Head of caudate nucleus (tissue), 42 donors: ENCODE results near the gene PRDM16.

Experiments used
- DNase-seq, 42 donors: peaks; one replicate each; pipeline versions ENCODE4 v3.0.0 to v3.0.0-alpha.2; 2020 to 2021; ENCODE audit warnings: mixed read lengths in 7 of 42
- intact Hi-C: fragments of 100-400 bp; cut with DNase I; formaldehyde crosslinking; loops from one replicate; pipeline ENCODE4 v1.15.0; 2022

PRDM16 gene

DNA sequence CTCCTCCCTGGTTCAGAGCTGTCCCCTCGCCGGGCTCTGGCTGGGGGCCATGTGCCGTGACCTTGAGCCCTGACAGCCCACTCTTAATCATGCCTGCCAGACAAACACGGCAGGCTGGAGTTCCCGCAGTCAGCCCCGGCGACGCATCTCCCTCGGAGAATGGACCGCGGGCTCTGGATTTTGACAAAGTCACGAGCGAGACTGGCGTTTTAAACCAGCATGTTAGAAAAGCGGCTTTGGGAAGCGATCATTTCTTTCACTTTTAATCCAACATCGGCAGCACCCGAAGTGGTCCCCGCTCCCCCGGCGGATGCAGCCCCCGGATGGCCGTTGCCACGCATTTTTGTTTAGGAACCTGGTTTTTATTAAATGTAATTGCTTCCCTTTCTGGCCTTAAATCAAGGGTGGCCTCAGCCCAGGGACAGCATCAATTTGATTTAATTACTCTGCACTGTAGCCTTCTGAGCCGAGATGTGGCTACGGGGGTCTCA lies 70.9 kb downstream of the PRDM16 start:
- DNase-seq, result no peak
- intact Hi-C loops, result no loop called here

DNA sequence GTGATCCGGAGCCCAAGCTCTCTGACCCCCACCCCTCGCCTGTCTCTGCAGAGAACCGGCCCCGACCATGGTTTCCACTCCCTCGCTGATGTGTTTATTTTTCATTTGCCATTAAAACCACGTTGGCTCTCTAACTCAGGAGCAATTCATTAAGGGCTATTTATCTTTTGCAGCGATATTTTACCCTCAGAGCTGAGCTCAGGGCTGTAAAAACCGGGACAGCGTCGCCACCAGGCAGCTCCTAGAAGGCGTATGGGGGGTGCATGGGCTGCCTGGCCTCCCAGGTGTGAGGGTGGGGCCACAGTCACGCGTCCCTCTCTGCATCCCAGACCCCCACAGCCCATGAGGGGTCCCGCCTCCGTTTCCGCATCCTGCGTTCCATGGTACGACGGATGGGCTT lies 71.4 kb downstream of the PRDM16 start:
- DNase-seq, result no peak
- intact Hi-C loops, result no loop called here

DNA sequence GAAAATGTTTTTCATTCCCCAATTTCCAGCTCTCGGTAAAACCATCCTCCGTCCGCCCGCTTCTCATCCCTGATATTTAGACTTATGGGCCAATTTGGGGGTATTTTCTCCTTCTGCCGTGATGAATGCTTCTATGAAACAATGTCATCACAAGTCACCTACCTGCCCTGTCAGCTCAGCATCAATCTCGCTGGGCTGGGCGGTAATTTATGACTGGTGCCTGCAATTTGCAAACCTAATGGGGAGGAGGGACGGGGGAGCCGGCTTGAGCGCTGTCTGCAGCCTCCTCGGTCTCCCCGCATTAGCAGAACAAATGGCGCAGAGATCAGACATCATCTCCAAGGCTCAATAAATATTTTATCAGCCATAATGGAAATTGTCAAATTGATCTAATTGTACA lies 72.1 kb downstream of the PRDM16 start:
- DNase-seq, result no peak
- intact Hi-C loops, result no loop called here

DNA sequence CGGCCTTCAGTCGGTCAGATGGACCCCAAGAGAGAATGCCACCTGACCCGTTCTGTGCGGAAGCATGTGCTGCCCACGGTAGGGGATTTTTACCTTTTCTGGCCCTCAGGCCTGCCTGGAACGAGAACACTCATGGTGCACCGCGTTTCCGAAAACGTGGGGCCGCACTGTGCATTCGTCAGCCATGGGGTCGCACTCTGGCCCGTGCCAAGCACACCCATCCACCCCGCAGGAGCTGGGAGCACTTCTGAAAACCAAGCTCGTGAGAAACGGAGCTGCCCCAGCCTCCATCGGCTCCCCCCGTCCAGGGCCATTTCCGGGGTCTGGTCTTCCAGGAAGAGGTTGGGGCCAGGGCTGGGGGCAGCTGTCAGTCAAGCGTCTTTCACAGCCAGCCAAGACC lies 72.8 kb downstream of the PRDM16 start:
- intact Hi-C loops, result no loop called here
- no peak for DNase-seq

DNA sequence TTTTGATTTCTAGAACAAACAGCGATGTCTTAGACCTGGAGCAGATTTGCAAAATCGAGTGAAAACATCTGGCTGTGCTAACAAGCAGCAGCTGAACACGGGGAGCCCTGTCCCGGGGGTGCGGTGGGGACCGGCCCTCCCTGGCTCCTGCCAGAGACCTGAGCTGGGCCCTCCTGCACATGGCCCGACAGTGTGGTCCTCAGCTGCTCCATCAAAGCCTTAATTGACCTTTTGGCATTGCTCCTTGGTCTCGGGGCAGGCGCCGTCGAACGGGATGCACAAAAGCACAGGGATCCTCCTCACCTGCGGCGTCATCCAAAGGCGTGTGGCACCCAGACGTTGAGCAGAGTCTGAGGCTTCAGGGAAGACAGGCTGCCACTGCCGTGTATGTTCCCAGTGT lies 73.2 kb downstream of the PRDM16 start:
- intact Hi-C loops, result no loop called here

DNA sequence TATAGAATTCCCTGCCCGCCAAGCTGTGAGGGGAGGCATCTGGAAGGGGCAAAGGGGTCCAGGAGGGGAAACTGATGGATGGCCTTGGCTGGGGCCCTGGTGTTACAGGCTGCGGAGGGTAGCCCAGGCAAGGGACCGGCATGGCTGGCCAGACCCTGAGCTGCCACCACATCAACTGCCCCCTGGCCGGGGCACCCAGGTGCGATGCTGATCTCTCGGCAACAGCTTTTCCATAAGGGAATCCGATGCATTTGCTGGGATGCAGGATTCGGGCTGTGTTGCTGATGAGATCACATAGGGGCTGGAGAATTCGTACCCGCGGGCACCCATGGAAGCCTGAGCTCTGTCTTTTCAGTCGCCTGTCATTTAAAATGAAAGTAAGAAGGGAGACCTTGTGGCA lies 73.7 kb downstream of the PRDM16 start:
- intact Hi-C loops, result no loop called here
- DNase-seq, result no peak

More for the DNA sequence above, 73.2 kb downstream of the PRDM16 start:
- no peak for DNase-seq

DNA sequence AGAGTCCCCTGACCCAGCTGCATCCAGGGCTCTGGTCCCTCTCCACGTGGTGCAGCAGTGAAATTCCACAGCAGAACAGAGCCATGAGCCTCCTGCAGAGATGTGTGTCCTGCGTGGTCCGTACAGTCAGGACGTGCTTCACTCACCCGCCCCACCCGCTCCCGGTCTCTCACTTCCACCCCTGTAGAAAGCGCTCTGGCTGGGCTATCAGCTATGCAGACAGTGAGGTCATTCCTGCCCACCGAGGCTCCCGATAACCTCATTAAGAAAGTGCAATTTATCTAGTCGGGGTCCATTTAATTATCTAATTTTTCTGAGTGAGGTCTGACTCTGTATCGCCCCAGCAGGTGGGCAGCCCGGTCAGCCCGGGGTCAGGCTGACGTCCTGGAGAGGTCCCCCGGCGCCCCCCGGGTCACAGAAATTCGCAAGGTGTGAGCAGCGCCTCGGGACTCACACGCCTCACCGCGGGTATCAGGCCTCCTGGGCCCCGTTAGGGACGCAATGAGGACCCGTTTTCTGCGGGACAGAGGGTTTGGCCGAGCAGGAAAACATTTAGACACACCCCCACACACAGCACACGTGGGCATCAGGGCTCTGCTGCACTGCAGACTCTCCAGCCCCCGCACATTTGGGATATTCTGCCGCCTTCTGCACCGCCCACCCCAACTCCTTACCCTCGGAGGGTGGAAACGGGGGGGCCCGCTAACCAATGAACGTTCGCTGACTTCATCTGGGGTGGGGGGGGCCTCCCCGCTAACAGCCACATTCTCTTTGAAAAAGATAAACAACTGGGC lies 76.7 kb downstream of the PRDM16 start:
- intact Hi-C loops, result no loop called here
- peak in 5 of 42 donors; percentile 32 to 56 (median 47) for DNase-seq

DNA sequence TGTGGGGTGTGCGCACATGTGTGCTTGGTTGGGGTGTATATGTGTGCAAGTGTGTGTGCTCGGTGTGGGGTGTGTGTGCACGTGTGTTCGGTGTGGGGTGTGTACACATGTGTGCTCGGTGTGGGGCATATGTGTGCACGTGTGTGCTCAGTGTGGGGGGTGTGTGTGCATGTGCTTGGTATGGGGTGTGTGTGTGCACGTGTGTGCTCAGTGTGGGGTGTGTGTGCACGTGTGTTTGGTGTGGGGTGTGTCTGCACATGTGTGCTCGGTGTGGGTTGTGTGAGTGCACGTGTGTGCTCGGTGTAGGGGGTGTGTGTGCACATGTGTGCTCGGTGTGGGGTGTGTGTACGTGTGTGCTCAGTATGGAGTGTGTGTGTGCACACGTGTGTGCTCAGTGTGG lies 77.5 kb downstream of the PRDM16 start:
- intact Hi-C loops, result no loop called here
- DNase-seq, result no peak

DNA sequence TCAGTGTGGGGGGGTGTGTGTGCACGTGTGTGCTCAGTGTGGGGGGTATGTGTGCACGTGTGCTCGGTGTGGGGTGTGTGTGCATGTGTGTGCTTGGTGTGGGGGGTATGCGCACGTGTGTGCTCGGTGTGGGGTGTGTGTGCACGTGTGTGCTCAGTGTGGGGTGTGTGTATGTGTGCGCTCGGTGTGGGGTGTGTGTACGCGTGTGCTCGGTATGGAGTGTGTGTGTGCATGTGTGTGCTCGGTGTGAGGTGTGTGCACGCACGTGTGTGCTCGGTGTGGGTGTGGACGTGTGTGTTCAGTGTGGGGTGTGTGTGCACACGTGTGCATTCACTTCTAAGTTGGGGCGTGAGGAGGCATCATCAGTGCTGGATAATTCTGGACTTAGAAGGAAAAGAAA lies 77.9 kb downstream of the PRDM16 start:
- intact Hi-C loops, result no loop called here
- no peak for DNase-seq

DNA sequence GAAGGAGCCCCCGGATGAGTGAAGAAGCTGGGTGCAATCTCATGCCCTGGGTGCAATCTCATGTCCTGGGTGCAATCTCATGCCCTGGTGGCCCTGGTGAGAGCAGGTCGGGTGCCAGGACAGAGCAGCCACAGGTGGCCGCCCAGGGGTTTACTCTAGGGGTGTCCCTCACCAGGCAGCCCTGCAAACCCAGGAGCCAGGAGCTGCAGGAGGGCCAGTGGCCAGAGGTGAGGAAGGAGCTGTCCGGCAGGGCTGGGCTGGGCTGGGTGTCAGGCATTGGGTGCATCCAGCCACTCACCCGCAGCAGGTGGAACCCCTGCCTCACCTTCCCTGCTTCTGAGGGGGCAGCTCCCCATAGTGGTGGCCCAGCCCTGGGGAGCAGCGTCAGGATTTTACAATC lies 79.2 kb downstream of the PRDM16 start:
- intact Hi-C loops, result no loop called here

DNA sequence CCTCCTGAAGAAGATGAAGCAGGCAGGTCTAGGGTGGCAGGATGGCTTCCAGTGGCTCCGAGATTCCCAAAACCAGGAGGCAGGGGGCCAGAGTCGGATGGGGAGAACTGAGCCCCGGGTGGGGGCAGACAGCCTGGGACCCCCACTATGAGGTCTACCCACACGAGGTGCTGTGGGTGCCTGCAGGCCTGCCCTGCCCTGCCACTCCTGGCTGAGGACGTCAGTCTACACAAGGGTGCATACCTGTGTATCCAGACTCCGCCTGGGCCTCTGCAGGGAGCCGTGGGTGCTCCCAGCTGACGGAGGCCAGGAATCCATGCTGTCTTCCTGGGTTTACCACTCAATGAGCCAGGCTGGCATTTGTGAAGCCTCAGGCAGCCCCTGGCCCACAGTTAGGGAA lies 80.3 kb downstream of the PRDM16 start:
- intact Hi-C loops, result no loop called here
- DNase-seq, result no peak

More for the DNA sequence above, 79.2 kb downstream of the PRDM16 start:
- no peak for DNase-seq

DNA sequence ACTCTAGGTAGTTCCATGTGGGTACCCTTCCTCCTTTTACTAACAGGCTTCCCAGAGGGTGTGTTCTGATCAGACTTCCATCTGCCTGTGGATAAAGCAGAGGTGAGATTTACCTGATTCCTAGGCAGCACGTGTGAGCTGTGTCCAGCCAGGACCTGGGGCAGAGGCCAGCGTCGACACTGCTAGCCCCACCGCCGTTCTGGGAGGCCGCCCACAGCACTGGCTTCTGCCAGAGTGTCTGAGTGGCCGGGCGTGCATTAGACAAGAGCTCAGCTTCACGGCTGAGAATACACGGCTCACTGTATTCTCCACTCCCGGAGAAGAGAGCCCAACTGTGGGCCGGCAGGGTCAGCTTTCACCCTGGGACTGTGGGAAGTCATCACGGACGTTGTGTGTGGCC lies 82.5 kb downstream of the PRDM16 start:
- DNase-seq, result no peak
- intact Hi-C loops, result no loop called here

DNA sequence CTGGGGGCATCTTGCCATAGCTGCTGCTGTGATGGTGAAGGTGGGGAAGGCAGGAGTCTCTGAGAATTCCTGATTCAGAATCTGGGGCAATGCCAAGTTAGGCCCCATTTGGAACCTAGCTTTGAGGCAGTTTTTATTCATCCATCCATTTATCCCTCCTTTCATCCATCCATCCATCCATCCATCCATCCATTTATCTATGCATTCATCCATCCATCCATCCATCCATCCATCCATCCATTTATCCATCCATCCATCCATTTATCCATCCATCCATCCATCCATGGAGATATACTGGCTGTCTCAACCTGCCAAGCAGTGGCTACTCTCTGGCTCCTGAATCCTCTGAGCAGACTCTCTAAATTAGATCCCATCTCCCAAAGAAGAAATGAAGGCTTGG lies 83.1 kb downstream of the PRDM16 start:
- intact Hi-C loops, result no loop called here
- no peak for DNase-seq

DNA sequence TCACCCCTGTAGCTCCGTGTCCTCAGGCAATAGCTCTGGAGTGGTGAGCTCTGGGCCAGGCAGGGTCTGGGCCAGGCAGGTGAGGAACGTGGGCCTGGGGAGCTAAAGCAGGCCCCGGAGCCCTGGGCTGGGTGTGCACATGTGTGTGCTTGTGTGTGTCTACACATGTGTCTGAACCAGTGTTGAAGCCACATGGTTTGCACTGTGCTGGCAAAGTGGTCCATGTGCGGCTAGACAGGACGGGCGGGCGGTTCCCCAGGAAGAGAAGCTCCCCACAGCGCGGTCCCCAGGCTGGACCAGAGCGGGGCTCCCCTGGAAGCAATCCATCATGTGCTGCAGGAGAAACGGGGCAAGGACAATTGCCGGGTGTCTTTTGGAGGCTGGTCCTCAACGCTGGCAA lies 84.2 kb downstream of the PRDM16 start:
- intact Hi-C loops, result no loop called here
- no peak for DNase-seq

DNA sequence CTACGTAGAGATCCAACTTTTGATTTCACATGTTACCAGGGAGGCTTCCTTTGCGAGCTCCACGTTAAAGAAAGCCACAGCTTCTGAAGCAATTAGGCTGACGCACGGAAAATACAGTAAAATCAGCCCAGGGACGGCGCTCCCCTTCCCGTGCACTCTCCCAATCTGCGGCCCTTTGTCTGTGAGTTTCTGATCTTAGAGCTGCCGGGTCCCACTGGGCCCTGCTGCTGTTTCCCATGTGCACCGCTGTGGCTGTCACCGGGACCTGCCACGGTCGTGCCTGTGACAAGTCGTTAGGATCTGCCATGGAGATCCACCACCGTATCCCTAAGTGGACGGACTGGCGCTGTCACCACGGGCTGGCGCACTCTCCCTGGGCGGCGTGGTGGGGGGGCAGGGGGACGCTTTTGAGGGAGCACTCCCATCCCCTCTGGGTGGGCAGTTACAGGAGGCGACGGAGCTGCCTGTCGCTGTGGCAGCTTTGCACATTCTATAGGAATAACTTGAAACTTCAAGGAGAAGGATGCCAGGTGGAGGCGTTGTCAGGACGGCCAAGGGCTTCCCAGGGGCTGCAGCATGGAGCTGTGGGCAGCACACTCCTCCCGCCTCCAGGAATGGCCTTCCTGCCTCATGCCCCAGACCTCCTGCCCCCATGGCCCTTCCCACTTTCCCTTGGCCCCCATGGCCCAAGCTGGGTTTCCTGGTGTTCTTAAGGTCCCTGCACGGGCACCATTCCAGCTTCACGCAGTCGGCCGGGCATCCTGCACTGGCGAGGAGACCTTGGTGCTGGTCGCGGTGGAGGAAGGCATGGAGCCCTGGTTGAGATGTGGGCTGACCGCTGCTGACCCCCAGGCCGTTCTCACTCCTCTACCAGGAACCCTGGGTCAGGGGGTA lies 85.1 kb downstream of the PRDM16 start:
- no peak for DNase-seq
- intact Hi-C loops, result no loop called here

DNA sequence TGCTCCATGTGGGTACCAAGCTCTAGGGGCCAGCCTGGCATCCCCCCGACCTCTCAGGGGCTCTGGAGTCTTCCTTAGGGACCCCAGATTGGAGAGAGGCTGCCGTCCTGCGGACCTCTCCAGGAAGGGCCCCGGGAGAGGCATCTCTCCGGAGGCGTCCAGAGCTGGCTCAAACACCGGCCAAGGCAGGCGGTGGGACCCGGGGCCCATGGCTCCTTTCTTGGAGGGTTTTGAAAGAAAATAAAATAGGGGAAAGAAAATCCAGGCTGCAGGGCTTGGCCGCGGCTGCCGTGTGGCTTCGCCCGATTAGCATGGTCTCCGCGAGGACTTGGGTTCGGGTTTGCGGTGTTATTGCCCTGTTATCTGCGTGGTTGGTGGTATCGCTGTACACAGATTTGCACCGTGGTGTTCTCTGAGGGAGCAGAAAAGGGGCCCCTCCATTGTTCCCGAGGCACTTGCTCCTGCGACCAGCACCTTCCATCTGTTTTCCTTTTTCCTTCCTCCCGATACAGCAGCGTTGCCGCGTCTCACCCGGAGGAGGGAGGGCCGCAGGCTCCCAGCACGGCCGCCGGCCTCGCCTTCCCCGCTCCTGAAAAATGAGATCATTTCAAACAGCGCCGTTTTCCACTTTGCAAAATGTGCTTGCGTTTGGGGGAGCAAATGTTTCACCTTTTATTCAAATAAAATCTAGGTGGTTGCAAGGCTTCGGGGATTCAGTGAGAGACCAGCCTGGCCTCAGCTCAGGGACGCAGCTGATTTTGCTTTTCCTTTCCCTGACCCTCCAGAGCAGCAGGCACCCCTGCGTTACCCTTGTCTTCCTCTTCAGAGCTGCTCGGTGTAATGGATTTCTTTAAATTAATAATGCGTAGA lies 86.3 kb downstream of the PRDM16 start:
- intact Hi-C loops, result no loop called here
- no peak for DNase-seq

DNA sequence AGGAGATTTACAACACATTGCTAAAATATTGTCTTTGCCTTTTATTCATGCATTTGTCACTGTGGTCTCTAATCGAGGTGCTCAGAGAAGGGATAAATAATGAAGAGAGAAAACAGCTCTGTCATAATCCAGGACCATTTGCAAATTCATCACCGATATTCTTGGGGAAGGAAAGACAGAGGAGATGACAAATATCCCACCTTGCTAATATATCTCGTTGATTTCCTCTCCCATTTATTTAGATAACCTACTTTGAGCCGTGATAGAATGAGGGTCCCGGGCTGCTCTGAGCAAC lies 86.9 kb downstream of the PRDM16 start:
- intact Hi-C loops, result no loop called here

DNA sequence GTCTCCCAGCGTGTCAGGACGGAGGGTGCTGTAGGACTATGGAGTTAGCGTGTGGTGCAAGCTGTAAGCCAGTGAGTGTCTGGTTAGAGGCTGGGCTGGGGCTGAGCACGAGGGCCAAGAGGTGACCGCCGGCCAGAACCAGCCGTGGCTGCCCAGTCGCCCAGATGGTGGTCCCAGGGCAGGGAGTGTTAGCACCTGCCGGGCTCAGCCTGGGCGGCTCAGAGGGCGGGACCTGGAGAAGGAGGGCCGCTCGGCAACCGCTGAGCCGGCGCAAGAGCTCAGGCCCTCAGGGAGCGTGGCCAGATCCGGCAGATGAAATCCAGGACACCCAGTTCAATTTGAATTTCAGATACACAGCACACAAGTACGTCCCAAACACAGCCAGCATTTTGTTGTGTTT lies 87.9 kb downstream of the PRDM16 start:
- DNase-seq, result peak in 13 of 42 donors; percentile 27 to 62 (median 44)
- intact Hi-C loops, result no loop called here

More for the DNA sequence above, 86.9 kb downstream of the PRDM16 start:
- no peak for DNase-seq

DNA sequence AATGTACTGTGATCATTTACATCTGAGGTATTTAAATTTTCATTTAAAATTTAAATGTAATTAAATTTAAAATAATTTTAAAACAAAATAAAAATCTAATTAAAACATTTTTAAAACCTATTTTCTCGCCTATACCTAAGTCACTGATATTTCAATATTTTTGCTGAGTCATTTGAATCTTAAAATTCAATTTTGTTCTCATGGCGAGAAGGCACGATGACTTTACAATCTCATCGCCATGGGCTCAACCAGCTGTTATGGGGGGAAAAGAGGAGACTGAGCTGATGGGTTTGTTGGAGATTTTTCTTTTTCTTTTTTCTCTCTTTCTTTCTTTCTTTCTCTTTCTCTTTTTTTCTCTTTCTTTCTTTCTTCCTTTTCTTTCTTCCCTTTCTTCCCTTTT lies 89.3 kb downstream of the PRDM16 start:
- intact Hi-C loops, result no loop called here
- no peak for DNase-seq

DNA sequence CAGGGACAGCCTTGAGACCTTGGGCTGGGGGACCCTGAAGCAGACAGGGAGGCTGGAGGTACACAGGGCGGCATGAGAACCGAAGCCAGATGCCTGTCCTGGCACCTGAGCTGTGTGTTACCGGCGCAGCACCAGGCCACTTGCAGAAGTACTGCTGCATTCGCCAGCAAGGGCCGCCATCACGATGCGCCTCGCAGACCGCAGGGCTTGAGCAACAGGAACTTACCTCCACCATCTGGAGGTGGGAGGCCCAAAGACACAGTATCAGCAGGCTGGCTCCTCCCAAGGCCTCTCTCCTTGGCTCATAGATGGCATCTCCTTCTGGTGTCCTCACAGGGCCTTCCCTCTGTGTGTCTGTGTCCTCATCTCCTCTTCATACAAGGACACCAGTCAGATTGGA lies 90.1 kb downstream of the PRDM16 start:
- DNase-seq, result no peak
- intact Hi-C loops, result no loop called here
